Activated CD4-positive, alpha-beta T cell treated with anti-CD3 and anti-CD28 coated beads, Interleukin-2, amount 50 U/mL, for 4 hours (primary cell): Measurements from ENCODE around the gene UBXN4.

Experiments
- DNase-seq, 2 experiments: peaks; one replicate each; pipeline ENCODE4 v3.0.0-alpha.2; 2020

The UBXN4 gene

GRCh38 chr2:135815269-135815668 is 73.6 kb downstream of the UBXN4 start:
- DNase-seq, result no peak

DNA sequence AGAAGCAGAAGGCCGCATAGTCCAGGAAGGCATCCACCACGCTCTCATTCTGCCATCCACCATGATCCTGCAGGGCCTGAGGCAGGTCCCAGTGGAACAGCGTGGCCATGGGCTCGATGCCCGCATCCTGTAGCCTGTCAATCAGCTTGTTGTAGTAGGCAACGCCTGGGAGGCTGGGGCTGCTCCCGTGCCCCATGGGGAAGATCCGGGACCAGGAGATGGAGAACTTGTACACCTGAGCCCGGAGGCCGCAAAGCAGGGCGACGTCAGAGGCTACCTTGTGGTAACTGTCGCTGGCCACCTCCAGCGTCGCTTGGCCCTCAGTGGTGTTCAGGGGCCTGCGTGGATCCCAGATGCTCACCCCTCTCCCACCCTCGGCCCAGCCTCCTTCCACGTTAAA is 75.8 kb downstream of the UBXN4 start:
- no peak for DNase-seq

- DNase-seq, result no peak
Measured at GRCh38 chr2:135817951-135818350, 76.3 kb downstream of the UBXN4 start.

DNA sequence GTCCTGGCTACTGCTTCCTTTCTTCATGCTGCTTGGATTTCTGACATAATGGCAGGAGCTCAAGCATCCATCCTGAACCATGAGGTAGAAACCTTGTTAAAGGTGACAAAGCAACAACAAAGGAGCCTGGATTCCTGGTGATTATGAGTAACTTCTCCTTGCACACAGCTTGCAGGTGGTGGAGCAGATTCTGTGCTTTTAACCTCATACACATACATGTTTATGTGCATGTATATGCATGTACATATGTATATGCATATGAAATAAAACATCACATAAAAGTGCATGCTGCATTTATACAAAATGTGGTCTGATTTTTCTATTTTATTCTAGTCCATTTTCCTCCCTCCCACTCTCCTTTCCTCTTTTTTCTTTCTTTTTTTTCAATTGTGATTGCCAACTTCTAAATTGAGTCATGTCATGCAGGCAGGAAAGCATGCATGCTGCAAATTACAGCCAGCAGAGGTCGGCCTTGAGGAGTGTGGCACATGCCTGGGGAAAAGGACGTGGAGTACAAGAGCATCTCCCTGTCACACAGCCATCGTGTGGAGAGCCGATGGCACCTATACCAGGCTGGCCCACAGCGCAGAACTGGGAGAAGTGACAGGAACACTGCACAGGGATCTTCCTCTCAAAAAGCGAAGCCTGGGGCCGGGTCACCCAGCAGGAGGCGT is 77.4 kb downstream of the UBXN4 start:
- no peak for DNase-seq

- peak; percentile 59 to 65 for DNase-seq
Measured at GRCh38 chr2:135820003-135820618, 78.5 kb downstream of the UBXN4 start.

GRCh38 chr2:135821190-135821589 is 79.5 kb downstream of the UBXN4 start:
- no peak for DNase-seq

- DNase-seq, result no peak
Measured at GRCh38 chr2:135822855-135823254, 81.2 kb downstream of the UBXN4 start.

DNA sequence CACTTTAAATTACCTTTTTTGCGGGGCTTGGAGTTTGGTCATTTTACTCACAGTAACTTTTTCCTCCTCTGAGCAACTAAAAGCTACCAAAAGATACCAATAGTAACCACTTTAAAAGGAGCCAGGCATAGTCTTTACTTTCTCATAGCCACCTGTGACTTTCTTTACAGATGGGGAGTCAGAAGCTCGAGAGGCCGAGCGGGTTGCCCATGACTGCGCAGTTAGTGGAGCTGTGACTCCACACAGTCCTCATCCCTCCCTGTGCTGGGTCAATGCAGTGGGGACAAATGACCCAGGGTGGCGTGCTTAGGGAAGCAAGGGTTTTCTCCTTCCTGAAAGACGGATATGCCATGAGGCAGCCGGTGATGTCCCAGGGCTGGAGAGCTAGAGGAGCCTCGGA is 83.5 kb downstream of the UBXN4 start:
- no peak for DNase-seq

DNA sequence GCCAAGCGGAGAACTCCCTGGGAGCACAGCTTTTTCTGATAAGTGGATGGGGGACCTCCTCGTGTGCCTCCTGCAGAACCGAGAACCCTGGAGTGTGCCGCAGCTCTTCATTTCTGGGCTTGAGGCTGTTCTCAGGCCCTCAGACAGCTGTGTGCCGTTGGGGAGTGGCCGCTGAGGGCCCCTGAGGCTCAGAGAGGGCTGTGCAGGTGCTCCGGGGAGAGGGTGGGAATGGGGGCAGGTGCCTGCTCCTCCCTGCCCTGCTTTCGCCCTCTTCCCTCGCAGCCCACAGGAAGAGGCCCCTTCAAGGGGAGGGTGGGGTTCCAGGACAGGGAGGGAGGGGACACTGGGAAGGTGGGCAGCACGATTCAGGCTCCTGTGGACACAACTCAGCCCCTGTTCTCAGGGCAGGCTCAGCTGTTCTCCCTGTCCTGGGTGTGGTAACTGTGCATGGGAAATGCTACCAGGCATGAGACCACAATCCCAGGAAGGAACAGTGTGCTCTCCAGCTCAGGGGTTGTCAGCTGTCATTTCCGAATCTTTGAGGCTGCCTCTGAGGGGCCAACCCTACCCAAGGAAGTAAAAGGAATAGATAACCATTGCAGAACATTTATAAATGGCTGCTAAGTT is 84.0 kb downstream of the UBXN4 start:
- no peak for DNase-seq

GRCh38 chr2:135826544-135826943 is 84.9 kb downstream of the UBXN4 start:
- DNase-seq, result no peak

DNA sequence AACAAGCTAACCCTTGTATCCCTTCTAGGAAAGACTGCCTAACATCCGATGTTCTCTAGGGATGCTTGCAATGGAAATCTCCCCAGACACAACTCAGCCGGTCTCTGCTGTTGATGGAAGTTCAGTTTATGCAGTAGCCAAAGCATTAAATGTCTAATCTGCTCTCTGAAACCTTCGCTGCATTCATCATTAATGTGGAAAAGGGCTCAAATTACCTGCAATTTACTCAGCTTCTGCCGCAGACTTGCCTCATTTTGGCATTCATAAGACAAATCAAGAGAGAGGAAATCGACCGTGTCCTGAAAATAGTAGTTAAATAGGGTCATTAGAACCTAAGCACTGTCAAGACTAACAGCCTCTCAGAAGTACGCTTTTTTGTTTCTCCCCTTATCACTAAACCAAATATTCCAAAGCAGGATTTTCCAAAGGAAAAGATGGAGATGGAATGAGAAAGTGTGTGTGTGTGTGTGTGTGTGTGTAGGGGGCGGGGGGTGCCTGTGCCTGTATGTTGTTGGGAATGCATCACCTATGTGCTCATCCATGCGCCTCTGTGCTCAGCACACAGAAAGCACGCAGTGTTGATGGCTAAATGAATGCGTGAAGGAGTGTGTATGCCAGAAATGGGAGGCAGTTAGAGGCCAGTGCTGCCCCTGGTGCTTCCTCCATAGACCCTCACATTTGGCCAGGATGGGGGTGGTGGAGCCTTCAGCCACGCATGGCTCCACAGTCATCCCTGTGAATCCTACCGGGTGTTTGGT is 87.9 kb downstream of the UBXN4 start:
- no peak for DNase-seq

GRCh38 chr2:135831180-135831812 is 89.6 kb downstream of the UBXN4 start:
- no peak for DNase-seq

GRCh38 chr2:135832891-135833290 is 91.2 kb downstream of the UBXN4 start:
- no peak for DNase-seq
